ENCODE data around the gene LYG1.

DNA sequence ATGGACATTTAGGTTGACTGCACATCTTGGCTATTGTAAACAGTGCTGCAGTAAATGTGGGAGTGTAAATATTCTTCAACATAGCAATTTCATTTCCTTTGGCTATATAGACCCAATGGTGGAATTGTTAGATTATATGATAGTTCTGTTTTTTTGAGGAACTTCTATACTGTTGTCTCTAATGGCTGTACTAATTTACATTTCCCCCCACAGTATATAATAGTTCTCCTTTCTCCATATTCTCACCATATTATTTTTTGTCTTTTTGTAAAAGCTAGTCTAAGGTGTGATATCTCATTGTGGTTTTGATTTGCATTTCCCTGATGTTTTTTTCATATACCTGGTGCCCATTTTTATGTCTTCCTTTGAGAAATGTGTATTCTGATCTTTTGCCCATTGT lies 49.2 kb upstream of the LYG1 start:
- TF ChIP-seq CTCF (IDR thresholded peaks at IDR 0.05 in 2 of 3, conservative IDR thresholded peaks at IDR 0.05 in 1 of 3; ENCODE audit: borderline replicate concordance in 1 of 3, insufficient read depth in 1 of 3, low read depth in 2 of 3, low read length in 2 of 3) (no peak), YY1 (IDR thresholded peaks at IDR 0.05; ENCODE audit: extremely low read depth, insufficient replicate concordance, low read depth, low read length) (no peak), EZH2 (IDR thresholded peaks at IDR 0.05) (no peak), ZNF274 (IDR thresholded peaks at IDR 0.05; ENCODE audit: low read depth, low read length) (no peak), JUND (IDR thresholded peaks at IDR 0.05) (no peak), POLR2A (IDR thresholded peaks at IDR 0.05; ENCODE audit: borderline replicate concordance, extremely low read depth, insufficient read depth, insufficient read length) (no peak), ELF1 (IDR thresholded peaks at IDR 0.05; ENCODE audit: borderline replicate concordance, low read depth) (no peak), FOSL1 (IDR thresholded peaks at IDR 0.05; ENCODE audit: low read depth) (no peak), ZFX (IDR thresholded peaks at IDR 0.05) (no peak), CEBPB (IDR thresholded peaks at IDR 0.05; ENCODE audit: low read depth) (no peak), SP1 (IDR thresholded peaks at IDR 0.05; ENCODE audit: low read depth) (no peak), POLR2AphosphoS5 (IDR thresholded peaks at IDR 0.05; ENCODE audit: low read depth, low read length) (no peak)
- TF ChIP-seq, protein P1, sequence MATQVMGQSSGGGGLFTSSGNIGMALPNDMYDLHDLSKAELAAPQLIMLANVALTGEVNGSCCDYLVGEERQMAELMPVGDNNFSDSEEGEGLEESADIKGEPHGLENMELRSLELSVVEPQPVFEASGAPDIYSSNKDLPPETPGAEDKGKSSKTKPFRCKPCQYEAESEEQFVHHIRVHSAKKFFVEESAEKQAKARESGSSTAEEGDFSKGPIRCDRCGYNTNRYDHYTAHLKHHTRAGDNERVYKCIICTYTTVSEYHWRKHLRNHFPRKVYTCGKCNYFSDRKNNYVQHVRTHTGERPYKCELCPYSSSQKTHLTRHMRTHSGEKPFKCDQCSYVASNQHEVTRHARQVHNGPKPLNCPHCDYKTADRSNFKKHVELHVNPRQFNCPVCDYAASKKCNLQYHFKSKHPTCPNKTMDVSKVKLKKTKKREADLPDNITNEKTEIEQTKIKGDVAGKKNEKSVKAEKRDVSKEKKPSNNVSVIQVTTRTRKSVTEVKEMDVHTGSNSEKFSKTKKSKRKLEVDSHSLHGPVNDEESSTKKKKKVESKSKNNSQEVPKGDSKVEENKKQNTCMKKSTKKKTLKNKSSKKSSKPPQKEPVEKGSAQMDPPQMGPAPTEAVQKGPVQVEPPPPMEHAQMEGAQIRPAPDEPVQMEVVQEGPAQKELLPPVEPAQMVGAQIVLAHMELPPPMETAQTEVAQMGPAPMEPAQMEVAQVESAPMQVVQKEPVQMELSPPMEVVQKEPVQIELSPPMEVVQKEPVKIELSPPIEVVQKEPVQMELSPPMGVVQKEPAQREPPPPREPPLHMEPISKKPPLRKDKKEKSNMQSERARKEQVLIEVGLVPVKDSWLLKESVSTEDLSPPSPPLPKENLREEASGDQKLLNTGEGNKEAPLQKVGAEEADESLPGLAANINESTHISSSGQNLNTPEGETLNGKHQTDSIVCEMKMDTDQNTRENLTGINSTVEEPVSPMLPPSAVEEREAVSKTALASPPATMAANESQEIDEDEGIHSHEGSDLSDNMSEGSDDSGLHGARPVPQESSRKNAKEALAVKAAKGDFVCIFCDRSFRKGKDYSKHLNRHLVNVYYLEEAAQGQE (IDR thresholded peaks at IDR 0.05; ENCODE audit: low read depth), result no peak
- TF ChIP-seq, protein P2, sequence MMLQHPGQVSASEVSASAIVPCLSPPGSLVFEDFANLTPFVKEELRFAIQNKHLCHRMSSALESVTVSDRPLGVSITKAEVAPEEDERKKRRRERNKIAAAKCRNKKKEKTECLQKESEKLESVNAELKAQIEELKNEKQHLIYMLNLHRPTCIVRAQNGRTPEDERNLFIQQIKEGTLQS (IDR thresholded peaks at IDR 0.05), result no peak

Data from HCT116 (cell line).